GM23338 (cell line): ENCODE results near the gene TNIP1. TPM values are rescaled to one million over a fixed set of nuclear protein-coding genes. Genes with fewer than 3 reads are reported as not detected.

Source experiments
- ATAC-seq: fragments of 200-7000 bp; cut with Tn5 transposase; 3 replicates; pipeline ENCODE4 v1.9.1; 2020
- DNase-seq: peaks from one replicate; pipeline ENCODE4 v3.0.0-alpha.2; 2015; ENCODE audit warnings: low spot score
- H2AFZ ChIP-seq: fragments of 200-600 bp; sonication (generic); 2 replicates; pipeline ENCODE4 v1.8.0; 2016; ENCODE audit warnings: antibody characterized with exemption, mild to moderate bottlenecking, moderate library complexity
- H3F3A ChIP-seq: fragments of 200-600 bp; sonication (generic); replicated peaks from 2 replicates; pipeline ENCODE4 v1.8.0; 2017; ENCODE audit warnings: antibody characterized with exemption, mixed run types, low read depth
- H3K27ac ChIP-seq: fragments of 200-600 bp; sonication (generic); 2 replicates; pipeline ENCODE4 v1.6.1; 2016; ENCODE audit warnings: low read depth
- H3K27me3 ChIP-seq: fragments of 200-600 bp; sonication (generic); 2 replicates; pipeline ENCODE4 v1.8.0; 2016; ENCODE audit warnings: mild to moderate bottlenecking, mixed run types, moderate library complexity; ENCODE audit not compliant: insufficient read depth
- H3K36me3 ChIP-seq: fragments of 200-600 bp; sonication (generic); 2 replicates; pipeline ENCODE4 v1.8.0; 2016; ENCODE audit warnings: mild to moderate bottlenecking; ENCODE audit not compliant: insufficient read depth
- H3K4me1 ChIP-seq: fragments of 200-600 bp; sonication (generic); 2 replicates; pipeline ENCODE4 v1.8.0; 2016; ENCODE audit warnings: mild to moderate bottlenecking, moderate library complexity; ENCODE audit not compliant: insufficient read depth
- H3K4me2 ChIP-seq: fragments of 200-600 bp; sonication (generic); 2 replicates; pipeline ENCODE4 v1.7.1; 2017; ENCODE audit warnings: mixed run types
- H3K4me3 ChIP-seq: fragments of 200-600 bp; sonication (generic); 2 replicates; pipeline ENCODE4 v1.6.1; 2016; ENCODE audit warnings: mixed run types
- H3K79me2 ChIP-seq: fragments of 200-600 bp; sonication (generic); replicated peaks from 2 replicates; pipeline ENCODE4 v1.8.0; 2017; ENCODE audit warnings: mild to moderate bottlenecking; ENCODE audit not compliant: insufficient read depth
- H3K9me2 ChIP-seq: fragments of 200-600 bp; sonication (generic); 2 replicates; pipeline ENCODE4 v1.8.0; 2017; ENCODE audit not compliant: insufficient read depth
- H4K20me1 ChIP-seq: fragments of 200-600 bp; sonication (generic); replicated peaks from 2 replicates; pipeline ENCODE4 v1.8.0; 2017; ENCODE audit warnings: mild to moderate bottlenecking; ENCODE audit not compliant: insufficient read depth
- H3K27ac Mint-ChIP-seq: 2 replicates; pipeline ENCODE4 v1.8.0; 2020; ENCODE audit warnings: inconsistent platforms, mild to moderate bottlenecking, moderate library complexity, mixed read lengths
- H3K27me3 Mint-ChIP-seq: 3 replicates; pipeline ENCODE4 v1.8.0; 2022; ENCODE audit warnings: low read depth, mild to moderate bottlenecking, moderate library complexity, mixed read lengths, inconsistent platforms; ENCODE audit not compliant: insufficient read depth, poor library complexity
- H3K36me3 Mint-ChIP-seq: 3 replicates; pipeline ENCODE4 v1.8.0; 2021; ENCODE audit warnings: low read depth, mild to moderate bottlenecking, inconsistent platforms, moderate library complexity, mixed read lengths
- H3K4me1 Mint-ChIP-seq: 3 replicates; pipeline ENCODE4 v1.8.0; 2020; ENCODE audit warnings: mild to moderate bottlenecking, inconsistent platforms, mixed read lengths
- H3K4me3 Mint-ChIP-seq: 3 replicates; pipeline ENCODE4 v1.8.0; 2021; ENCODE audit warnings: moderate library complexity, mild to moderate bottlenecking, inconsistent platforms, mixed read lengths
- H3K9me3 Mint-ChIP-seq: 3 replicates; pipeline ENCODE4 v1.8.0; 2020; ENCODE audit warnings: moderate library complexity, mild to moderate bottlenecking, inconsistent platforms, mixed read lengths
- CREB1 ChIP-seq: fragments of 250-450 bp; sonication (Bioruptor Pico); IDR thresholded peaks from 2 replicates; pipeline ENCODE4 v1.5.0; 2020; ENCODE audit warnings: low read depth, mild to moderate bottlenecking, moderate library complexity
- EZH2 ChIP-seq: fragments of 200-600 bp; sonication (generic); IDR thresholded peaks from one replicate; pipeline ENCODE4 v1.8.0; 2017; ENCODE audit warnings: antibody characterized with exemption, mild to moderate bottlenecking, low read depth; ENCODE audit not compliant: unreplicated experiment
- EZH2phosphoT487 ChIP-seq: fragments of 200-600 bp; sonication (generic); IDR thresholded peaks from one replicate; pipeline ENCODE4 v1.8.1; 2018; ENCODE audit warnings: antibody characterized with exemption; ENCODE audit not compliant: unreplicated experiment
- NANOG ChIP-seq: IDR thresholded peaks from 2 replicates; pipeline ENCODE4 v1.6.1; 2016; ENCODE audit warnings: antibody characterized with exemption, borderline replicate concordance
- POLR2AphosphoS5 ChIP-seq: IDR thresholded peaks from 2 replicates; pipeline ENCODE4 v1.6.1; 2016; ENCODE audit warnings: antibody characterized with exemption, low read depth
- ZNF331 ChIP-seq: fragments of 250-450 bp; sonication (Bioruptor Pico); IDR thresholded peaks from 2 replicates; pipeline ENCODE4 v1.5.0; 2020; ENCODE audit warnings: low read depth, mild to moderate bottlenecking, moderate library complexity
- polyA plus RNA-seq: library from polyadenylated mRNA; unstranded; fragments of >200 nt; fragmentation: Nextera tagmentation; extraction: Ambion mirVana; gene quantifications from 2 replicates; pipeline ENCODE4 v1.2.1, GENCODE V29; 2016
- total RNA-seq: library from RNA; depleted of rRNA; stranded (reverse); fragments of >200 nt; shearing (Covaris generic); gene quantifications from 2 replicates; pipeline ENCODE4 v1.2.3, GENCODE V29; 2014
- TF ChIP-seq, protein P1 (sequence below): fragments of 250-450 bp; sonication (Bioruptor Pico); IDR thresholded peaks from 2 replicates; pipeline ENCODE4 v1.5.0; 2020; ENCODE audit warnings: mild to moderate bottlenecking, moderate library complexity

TNIP1 gene
- total and polyA plus RNA-seq, 2 experiments from 2014 or later, result 10.3 to 29.6 TPM

DNA sequence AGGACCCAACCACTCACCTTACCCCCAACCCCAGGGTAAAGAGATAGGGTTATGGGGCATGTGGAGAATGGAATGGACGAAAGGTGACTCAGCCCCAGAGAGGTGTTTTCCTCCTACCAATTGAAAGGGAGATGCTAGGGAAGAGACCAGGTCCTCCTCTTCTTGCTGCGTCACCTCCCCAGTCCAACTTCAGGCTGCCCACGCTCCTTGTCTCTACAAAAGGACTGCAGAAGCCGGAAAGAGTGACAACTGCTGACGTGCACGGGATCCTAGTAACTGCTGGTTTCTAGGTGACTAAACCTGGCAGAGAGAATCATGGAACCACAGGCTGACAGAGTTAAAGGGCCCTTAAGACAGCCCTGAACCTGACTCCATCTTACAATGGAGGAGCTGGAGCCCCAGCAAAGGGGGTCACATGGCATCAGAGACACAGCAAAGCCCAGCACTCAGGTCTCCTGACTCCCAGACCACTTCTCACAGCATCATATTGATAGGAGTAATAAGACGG lies 58.3 kb downstream of the TNIP1 start:
- H3K36me3 Mint-ChIP-seq, result no peaks in the 10 kb centered on the region
- peaks cover 14% of the 10 kb centered on the region for H3K27me3 Mint-ChIP-seq
- H3K4me1 ChIP-seq, result peaks cover 4% of the 10 kb centered on the region; the same call in 1 of the 2 replicates
- no peak overlapping the region for H3K4me3 Mint-ChIP-seq
- H3K27ac Mint-ChIP-seq, result no peak overlapping the region
- no peak overlapping the region for H3K27ac ChIP-seq
- no peaks in the 10 kb centered on the region for H3K9me2 ChIP-seq
- no peaks in the 10 kb centered on the region for H3F3A ChIP-seq
- H3K4me3 ChIP-seq, result no peak overlapping the region
- DNase-seq (no peak), ATAC-seq (no peak)
- peaks cover 3% of the 10 kb centered on the region; the same call in 1 of the 2 replicates for H4K20me1 ChIP-seq
- no peaks in the 10 kb centered on the region for H3K79me2 ChIP-seq
- no peak overlapping the region for H3K4me2 ChIP-seq
- H3K36me3 ChIP-seq, result no peaks in the 10 kb centered on the region
- H3K4me1 Mint-ChIP-seq, result no peaks in the 10 kb centered on the region; the same call in 1 of the 3 replicates
- H3K27me3 ChIP-seq, result peaks cover 15% of the 10 kb centered on the region; the same call in 1 of the 2 replicates
- H2AFZ ChIP-seq, result no peak overlapping the region
- TF ChIP-seq EZH2 (no peak), ZNF331 (CRISPR knock-in tag) (no peak), CREB1 (CRISPR knock-in tag) (no peak), EZH2phosphoT487 (no peak), POLR2AphosphoS5 (no peak), NANOG (no peak)
- TF ChIP-seq, protein P1, sequence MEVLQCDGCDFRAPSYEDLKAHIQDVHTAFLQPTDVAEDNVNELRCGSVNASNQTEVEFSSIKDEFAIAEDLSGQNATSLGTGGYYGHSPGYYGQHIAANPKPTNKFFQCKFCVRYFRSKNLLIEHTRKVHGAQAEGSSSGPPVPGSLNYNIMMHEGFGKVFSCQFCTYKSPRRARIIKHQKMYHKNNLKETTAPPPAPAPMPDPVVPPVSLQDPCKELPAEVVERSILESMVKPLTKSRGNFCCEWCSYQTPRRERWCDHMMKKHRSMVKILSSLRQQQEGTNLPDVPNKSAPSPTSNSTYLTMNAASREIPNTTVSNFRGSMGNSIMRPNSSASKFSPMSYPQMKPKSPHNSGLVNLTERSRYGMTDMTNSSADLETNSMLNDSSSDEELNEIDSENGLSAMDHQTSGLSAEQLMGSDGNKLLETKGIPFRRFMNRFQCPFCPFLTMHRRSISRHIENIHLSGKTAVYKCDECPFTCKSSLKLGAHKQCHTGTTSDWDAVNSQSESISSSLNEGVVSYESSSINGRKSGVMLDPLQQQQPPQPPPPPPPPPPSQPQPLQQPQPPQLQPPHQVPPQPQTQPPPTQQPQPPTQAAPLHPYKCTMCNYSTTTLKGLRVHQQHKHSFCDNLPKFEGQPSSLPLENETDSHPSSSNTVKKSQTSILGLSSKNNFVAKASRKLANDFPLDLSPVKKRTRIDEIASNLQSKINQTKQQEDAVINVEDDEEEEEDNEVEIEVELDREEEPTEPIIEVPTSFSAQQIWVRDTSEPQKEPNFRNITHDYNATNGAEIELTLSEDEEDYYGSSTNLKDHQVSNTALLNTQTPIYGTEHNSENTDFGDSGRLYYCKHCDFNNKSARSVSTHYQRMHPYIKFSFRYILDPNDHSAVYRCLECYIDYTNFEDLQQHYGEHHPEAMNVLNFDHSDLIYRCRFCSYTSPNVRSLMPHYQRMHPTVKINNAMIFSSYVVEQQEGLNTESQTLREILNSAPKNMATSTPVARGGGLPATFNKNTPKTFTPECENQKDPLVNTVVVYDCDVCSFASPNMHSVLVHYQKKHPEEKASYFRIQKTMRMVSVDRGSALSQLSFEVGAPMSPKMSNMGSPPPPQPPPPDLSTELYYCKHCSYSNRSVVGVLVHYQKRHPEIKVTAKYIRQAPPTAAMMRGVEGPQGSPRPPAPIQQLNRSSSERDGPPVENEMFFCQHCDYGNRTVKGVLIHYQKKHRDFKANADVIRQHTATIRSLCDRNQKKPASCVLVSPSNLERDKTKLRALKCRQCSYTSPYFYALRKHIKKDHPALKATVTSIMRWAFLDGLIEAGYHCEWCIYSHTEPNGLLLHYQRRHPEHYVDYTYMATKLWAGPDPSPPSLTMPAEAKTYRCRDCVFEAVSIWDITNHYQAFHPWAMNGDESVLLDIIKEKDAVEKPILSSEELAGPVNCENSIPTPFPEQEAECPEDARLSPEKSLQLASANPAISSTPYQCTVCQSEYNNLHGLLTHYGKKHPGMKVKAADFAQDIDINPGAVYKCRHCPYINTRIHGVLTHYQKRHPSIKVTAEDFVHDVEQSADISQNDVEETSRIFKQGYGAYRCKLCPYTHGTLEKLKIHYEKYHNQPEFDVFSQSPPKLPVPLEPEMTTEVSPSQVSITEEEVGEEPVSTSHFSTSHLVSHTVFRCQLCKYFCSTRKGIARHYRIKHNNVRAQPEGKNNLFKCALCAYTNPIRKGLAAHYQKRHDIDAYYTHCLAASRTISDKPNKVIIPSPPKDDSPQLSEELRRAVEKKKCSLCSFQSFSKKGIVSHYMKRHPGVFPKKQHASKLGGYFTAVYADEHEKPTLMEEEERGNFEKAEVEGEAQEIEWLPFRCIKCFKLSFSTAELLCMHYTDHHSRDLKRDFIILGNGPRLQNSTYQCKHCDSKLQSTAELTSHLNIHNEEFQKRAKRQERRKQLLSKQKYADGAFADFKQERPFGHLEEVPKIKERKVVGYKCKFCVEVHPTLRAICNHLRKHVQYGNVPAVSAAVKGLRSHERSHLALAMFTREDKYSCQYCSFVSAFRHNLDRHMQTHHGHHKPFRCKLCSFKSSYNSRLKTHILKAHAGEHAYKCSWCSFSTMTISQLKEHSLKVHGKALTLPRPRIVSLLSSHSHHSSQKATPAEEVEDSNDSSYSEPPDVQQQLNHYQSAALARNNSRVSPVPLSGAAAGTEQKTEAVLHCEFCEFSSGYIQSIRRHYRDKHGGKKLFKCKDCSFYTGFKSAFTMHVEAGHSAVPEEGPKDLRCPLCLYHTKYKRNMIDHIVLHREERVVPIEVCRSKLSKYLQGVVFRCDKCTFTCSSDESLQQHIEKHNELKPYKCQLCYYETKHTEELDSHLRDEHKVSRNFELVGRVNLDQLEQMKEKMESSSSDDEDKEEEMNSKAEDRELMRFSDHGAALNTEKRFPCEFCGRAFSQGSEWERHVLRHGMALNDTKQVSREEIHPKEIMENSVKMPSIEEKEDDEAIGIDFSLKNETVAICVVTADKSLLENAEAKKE (CRISPR knock-in tag), result no peak
- no peaks in the 10 kb centered on the region for H3K9me3 Mint-ChIP-seq
